WI38 (cell line): Measurements from ENCODE around the gene XRCC5.

Experiments used
- H3K4me3 ChIP-seq: 2 replicates; pipeline ENCODE4 v1.5.1; 2011; ENCODE audit warnings: low read depth, mild to moderate bottlenecking, control low read depth, low read length
- TF ChIP-seq, protein P1 (sequence below): IDR thresholded peaks from 2 replicates; pipeline ENCODE4 v1.5.1; 2012; ENCODE audit warnings: low read depth, mild to moderate bottlenecking, control low read depth, low read length

Gene XRCC5

DNA sequence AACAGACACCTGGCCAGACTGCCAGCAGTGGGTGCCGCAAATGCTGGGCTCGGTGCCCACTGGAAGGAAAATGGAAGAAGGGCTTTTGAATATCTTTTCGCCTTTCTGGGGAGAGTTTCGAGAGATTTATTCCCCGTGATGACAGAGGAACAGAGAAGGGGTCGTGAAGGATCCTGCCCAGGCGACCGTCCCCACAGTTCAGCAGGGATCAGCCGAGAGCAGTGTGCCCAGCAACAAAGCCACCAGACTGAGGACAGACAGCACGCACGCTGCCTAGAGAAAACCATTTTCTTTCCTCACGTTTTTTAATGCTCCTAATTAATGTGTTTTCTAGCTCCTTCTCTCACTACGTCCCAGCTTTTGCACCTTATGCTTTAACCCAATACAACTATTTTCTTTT is 47.7 kb downstream of the XRCC5 start:
- TF ChIP-seq, protein P1, sequence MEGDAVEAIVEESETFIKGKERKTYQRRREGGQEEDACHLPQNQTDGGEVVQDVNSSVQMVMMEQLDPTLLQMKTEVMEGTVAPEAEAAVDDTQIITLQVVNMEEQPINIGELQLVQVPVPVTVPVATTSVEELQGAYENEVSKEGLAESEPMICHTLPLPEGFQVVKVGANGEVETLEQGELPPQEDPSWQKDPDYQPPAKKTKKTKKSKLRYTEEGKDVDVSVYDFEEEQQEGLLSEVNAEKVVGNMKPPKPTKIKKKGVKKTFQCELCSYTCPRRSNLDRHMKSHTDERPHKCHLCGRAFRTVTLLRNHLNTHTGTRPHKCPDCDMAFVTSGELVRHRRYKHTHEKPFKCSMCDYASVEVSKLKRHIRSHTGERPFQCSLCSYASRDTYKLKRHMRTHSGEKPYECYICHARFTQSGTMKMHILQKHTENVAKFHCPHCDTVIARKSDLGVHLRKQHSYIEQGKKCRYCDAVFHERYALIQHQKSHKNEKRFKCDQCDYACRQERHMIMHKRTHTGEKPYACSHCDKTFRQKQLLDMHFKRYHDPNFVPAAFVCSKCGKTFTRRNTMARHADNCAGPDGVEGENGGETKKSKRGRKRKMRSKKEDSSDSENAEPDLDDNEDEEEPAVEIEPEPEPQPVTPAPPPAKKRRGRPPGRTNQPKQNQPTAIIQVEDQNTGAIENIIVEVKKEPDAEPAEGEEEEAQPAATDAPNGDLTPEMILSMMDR = no peak
- H3K4me3 ChIP-seq = no peak overlapping the region

DNA sequence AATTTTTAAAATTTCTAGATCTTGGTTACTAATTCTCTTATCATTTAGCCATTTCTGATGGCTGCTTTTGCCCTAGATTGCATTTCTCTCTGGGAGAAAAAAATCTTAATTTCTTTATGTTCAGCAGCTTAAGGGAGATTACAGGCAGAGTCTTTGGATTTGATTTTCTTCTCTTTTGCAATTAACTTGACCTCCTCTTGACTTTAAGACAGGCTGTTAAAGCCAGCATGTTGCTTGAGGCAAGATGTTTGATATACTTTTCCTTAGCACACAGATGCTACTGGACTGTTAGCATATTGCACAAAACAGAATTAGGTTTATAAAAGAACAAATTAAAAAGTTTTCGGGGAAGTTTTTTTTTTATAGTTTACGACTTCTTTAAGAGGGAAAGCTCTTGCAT is 50.0 kb downstream of the XRCC5 start:
- H3K4me3 ChIP-seq = no peak overlapping the region
- TF ChIP-seq, protein P1 = no peak

DNA sequence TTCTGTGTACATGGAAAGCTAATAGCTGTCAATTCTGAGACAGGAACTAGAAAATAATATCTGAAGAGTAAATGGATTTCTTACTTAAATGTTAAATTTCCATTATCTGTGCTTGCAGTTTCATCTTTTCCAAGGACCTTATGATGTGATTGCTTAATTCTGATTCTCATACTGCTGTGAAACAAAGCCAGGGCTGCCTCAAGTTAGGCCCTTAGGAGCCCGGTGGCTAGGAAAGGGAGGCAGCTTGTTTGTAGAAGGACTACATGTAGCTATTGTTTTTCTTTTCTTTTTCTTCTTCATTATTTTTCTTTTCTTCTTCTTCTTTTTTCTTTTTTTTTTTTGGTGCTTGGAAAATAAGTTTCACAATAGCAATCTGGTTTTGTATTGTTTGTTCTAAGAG is 50.5 kb downstream of the XRCC5 start:
- TF ChIP-seq, protein P1 = no peak
- no peak overlapping the region for H3K4me3 ChIP-seq

DNA sequence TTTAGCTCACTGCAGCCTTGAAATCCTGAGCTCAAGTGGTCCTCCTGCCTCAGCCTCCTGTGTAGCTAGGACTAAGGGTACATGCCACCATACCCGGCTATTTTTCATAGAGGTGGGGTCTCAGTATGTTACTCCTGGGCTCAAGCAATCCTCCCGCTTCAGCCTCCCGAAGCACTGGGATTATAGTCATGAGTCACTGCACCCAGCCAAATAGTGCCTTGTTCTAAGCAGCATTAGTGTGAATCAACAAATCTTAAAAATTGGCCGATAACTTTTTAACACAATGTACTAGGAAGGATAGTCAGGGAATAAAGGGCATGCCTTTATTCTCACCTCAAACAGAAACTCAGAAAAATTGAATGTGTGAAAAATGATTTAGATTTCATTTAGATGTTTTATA is 51.6 kb downstream of the XRCC5 start:
- H3K4me3 ChIP-seq = no peak overlapping the region
- TF ChIP-seq, protein P1 = no peak

DNA sequence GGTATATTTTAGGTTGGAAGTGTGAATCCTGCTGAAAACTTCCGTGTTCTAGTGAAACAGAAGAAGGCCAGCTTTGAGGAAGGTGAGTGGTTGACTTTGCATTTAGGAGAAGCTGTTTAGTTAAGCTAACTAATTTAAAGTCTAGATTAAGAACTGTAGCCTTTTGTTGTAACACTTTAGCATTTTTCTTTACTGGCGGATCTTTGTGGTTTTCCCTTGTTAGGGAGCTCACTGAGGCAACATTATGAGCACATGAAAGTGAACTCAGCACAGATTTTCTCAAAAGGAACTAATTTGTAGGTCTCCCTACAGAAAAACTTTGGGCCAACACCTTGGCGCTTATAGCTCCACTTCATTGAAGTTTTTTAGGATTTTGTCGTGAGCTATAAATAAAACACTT is 52.8 kb downstream of the XRCC5 start:
- H3K4me3 ChIP-seq = no peak overlapping the region
- TF ChIP-seq, protein P1 = no peak

DNA sequence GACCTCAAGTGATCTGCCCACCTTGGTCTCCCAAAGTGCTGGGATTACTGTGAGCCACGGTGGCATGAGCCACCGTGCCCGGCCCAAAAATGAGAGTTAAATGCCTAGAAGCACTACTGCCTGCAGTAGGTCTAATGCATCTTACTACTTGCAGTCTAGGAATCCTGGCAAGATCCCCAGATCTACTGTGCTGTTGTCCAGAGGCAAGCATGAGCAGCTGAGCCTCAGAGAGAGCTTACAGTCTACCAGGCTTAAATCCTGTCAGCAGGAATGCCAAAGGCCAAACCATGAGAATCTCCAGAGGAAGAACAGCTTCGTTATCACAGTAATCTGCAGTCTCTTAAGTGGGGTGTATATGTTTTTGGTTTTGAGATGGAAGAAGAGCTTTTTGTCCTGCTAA is 54.4 kb downstream of the XRCC5 start:
- TF ChIP-seq, protein P1 = no peak
- no peak overlapping the region for H3K4me3 ChIP-seq

DNA sequence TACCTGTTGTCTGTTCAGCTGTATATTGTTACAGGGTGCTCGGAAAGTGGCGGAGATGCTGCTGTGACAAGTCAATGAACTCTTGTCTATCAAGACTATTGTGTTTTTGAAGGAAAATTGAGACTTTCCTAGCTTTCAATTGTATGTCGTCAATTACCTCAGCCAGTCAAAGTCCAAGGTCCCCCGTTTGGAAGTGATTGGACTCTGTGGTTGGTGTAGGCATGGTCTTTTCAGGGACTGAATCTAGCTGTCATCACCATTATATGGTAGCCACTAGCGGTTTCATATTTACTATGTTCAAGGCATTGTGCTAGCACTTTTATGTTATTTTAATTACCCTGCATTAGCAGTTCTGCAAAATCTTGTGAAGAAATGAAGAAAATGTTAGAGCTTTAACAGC is 54.9 kb downstream of the XRCC5 start:
- TF ChIP-seq, protein P1 = no peak

More for the DNA sequence above, 54.9 kb downstream of the XRCC5 start:
- H3K4me3 ChIP-seq = no peak overlapping the region
